ENCODE data around the gene RSRC2. TPM values are rescaled to one million over a fixed set of nuclear protein-coding genes. Genes with fewer than 3 reads are reported as not detected.
A peak's percentile ranks its signal among the peaks of the same experiment; 100 is the strongest.
"Not testable (repeated sequence)": the region's sequence is repeated elsewhere in the genome, so short reads cannot be mapped to it uniquely, and the experiment has no call there.

Gene RSRC2
- total RNA-seq, 1 experiment from 2014 or later, result 93.1 TPM

DNA sequence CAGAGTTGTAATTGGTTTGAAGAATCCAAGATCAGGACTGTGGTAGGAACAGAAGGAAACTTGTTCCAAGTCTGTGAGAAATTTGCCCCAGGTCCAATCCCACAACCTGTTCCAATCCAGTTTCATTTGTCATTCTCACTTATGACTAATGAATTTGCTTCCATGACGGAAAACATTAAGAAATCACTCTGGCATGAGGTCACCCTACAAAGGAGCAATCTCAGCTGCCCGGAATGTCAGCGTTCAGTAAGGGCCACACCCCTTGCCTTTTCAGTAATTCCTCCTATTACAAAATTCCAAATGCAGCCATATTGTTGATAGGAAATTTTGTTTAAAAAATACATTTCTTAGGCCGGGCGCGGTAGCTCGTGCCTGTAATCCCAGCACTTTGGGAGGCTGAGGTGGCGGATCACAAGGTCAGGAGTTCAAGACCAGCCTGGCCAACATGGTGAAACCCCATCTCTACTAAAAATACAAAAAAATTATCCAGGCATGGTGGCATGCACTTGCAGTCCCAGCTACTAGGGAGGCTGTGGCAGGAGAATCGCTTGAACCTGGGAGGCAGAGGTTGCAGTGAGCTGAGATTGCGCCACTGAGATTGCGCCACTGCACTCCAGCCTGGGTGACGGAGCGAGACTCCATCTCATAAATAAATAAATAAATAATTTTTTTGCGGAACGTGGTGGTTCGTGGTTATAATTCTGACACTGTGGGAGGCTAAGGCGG, 62.3 kb downstream of the RSRC2 start:
- TF ChIP-seq GABPB1 (CRISPR knock-in tag; IDR thresholded peaks at IDR 0.05), result 0 out of 2 replicates have a peak, but pooled peaks have one; percentile 19
- ATAC-seq; DNase-seq (ENCODE audit: low spot score); H3K9me3 Mint-ChIP-seq; H3K4me1 Mint-ChIP-seq; CTCF ChIA-PET; H3K27ac Mint-ChIP-seq; H3K27me3 Mint-ChIP-seq (ENCODE audit: low read depth); H3K4me3 Mint-ChIP-seq; H3K36me3 Mint-ChIP-seq: not testable (repeated sequence)
- POLR2A ChIA-PET, result interaction anchor here (0.6 kb wide), 1 partner anchor 198 kb away, joined by 4 read pairs; no protein-coding TSS in a partner anchor

- no peak overlapping the region for H3K4me3 Mint-ChIP-seq
- no peaks in the 10 kb centered on the region for H3K9me3 Mint-ChIP-seq
- H3K4me1 Mint-ChIP-seq, result no peaks in the 10 kb centered on the region
- H3K27ac Mint-ChIP-seq, result no peak overlapping the region
- TF ChIP-seq NFYB (CRISPR knock-in tag; conservative IDR thresholded peaks at IDR 0.05; ENCODE audit: low read depth), result no peak
- TF ChIP-seq MYBL2 (CRISPR knock-in tag; IDR thresholded peaks at IDR 0.05), result no peak
- no peak for TF ChIP-seq SP1 (CRISPR knock-in tag; conservative IDR thresholded peaks at IDR 0.05)
- H3K36me3 Mint-ChIP-seq, result no peaks in the 10 kb centered on the region
- no peaks in the 10 kb centered on the region for H3K27me3 Mint-ChIP-seq (ENCODE audit: low read depth)
- CTCF ChIA-PET, result interaction anchor here (1.3 kb wide), 1 partner anchor 11 kb away, joined by 4 read pairs; no protein-coding TSS in a partner anchor
- POLR2A ChIA-PET, result no interaction called here
- ATAC-seq (no peak), DNase-seq (ENCODE audit: low spot score) (no peak)
Measured at GRCh38 chr12:122460641-122461040, 66.1 kb downstream of the RSRC2 start.

DNA sequence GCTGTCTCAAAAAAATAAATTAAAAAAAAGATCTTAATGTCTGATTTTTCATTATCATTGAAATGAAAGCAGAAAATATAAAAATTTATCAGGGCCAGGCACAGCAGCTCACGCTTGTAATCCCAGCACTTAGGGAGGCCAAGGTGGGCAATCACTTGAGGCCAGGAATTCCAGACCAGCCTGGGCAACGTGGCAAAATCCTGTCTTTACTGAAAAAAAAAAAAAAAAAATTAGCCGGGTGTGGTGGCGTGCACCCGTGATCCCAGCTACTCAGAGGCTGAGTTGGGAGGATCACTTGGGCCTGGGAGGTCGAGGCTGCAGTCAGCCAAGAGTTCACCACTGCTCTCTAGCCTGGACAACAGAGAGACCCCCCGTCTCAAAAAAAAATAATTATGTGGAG, 66.7 kb downstream of the RSRC2 start:
- no peaks in the 10 kb centered on the region for H3K36me3 Mint-ChIP-seq
- H3K27ac Mint-ChIP-seq, result no peak overlapping the region
- H3K27me3 Mint-ChIP-seq (ENCODE audit: low read depth), result no peaks in the 10 kb centered on the region
- TF ChIP-seq TEAD4 (CRISPR knock-in tag; IDR thresholded peaks at IDR 0.05), result no peak
- no peak for TF ChIP-seq EMX1 (CRISPR knock-in tag; IDR thresholded peaks at IDR 0.05)
- no peak for TF ChIP-seq NR2C2 (CRISPR knock-in tag; IDR thresholded peaks at IDR 0.05)
- no peak for TF ChIP-seq NFATC4 (CRISPR knock-in tag; IDR thresholded peaks at IDR 0.05)
- no peak for TF ChIP-seq ZNF423 (CRISPR knock-in tag; IDR thresholded peaks at IDR 0.05)
- H3K4me1 Mint-ChIP-seq, result no peaks in the 10 kb centered on the region
- H3K9me3 Mint-ChIP-seq, result no peaks in the 10 kb centered on the region
- DNase-seq (ENCODE audit: low spot score), result no peak
- no peak for ATAC-seq
- ChIA-PET CTCF (no interaction called here), POLR2A (no interaction called here)
- H3K4me3 Mint-ChIP-seq, result no peak overlapping the region

GRCh38 chr12:122459211-122459610, 67.5 kb downstream of the RSRC2 start:
- ChIA-PET CTCF (interaction anchor here (0.7 kb wide), 2 partner anchors 29 to 56 kb away, joined by 3 read pairs; no protein-coding TSS in a partner anchor), POLR2A (interaction anchor here (0.7 kb wide), 1 partner anchor 128 kb away, joined by 3 read pairs; no protein-coding TSS in a partner anchor)
- H3K36me3 Mint-ChIP-seq, result no peaks in the 10 kb centered on the region
- H3K4me1 Mint-ChIP-seq, result no peaks in the 10 kb centered on the region
- ATAC-seq (no peak), DNase-seq (ENCODE audit: low spot score) (no peak)
- no peaks in the 10 kb centered on the region for H3K9me3 Mint-ChIP-seq
- H3K27me3 Mint-ChIP-seq (ENCODE audit: low read depth), result no peaks in the 10 kb centered on the region
- TF ChIP-seq ZBTB21 (CRISPR knock-in tag; IDR thresholded peaks at IDR 0.05; ENCODE audit: borderline replicate concordance), result no peak
- TF ChIP-seq, protein P1, sequence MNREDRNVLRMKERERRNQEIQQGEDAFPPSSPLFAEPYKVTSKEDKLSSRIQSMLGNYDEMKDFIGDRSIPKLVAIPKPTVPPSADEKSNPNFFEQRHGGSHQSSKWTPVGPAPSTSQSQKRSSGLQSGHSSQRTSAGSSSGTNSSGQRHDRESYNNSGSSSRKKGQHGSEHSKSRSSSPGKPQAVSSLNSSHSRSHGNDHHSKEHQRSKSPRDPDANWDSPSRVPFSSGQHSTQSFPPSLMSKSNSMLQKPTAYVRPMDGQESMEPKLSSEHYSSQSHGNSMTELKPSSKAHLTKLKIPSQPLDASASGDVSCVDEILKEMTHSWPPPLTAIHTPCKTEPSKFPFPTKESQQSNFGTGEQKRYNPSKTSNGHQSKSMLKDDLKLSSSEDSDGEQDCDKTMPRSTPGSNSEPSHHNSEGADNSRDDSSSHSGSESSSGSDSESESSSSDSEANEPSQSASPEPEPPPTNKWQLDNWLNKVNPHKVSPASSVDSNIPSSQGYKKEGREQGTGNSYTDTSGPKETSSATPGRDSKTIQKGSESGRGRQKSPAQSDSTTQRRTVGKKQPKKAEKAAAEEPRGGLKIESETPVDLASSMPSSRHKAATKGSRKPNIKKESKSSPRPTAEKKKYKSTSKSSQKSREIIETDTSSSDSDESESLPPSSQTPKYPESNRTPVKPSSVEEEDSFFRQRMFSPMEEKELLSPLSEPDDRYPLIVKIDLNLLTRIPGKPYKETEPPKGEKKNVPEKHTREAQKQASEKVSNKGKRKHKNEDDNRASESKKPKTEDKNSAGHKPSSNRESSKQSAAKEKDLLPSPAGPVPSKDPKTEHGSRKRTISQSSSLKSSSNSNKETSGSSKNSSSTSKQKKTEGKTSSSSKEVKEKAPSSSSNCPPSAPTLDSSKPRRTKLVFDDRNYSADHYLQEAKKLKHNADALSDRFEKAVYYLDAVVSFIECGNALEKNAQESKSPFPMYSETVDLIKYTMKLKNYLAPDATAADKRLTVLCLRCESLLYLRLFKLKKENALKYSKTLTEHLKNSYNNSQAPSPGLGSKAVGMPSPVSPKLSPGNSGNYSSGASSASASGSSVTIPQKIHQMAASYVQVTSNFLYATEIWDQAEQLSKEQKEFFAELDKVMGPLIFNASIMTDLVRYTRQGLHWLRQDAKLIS (CRISPR knock-in tag; IDR thresholded peaks at IDR 0.05; ENCODE audit: borderline replicate concordance), result no peak
- no peak for TF ChIP-seq ARID4B (CRISPR knock-in tag; IDR thresholded peaks at IDR 0.05; ENCODE audit: borderline replicate concordance)
- H3K27ac Mint-ChIP-seq, result no peak overlapping the region
- H3K4me3 Mint-ChIP-seq, result no peak overlapping the region
